Measurements from ENCODE around the gene RNF145.
A peak's percentile ranks its signal among the peaks of the same experiment; 100 is the strongest.
"Not testable (repeated sequence)": the region's sequence is repeated elsewhere in the genome, so short reads cannot be mapped to it uniquely, and the experiment has no call there.

Gene RNF145

GRCh38 chr5:159156426-159157238 lies 52.7 kb downstream of the RNF145 start:
- peak; percentile 81 for DNase-seq

- no peak for DNase-seq
Observed at GRCh38 chr5:159155960-159156359, 53.4 kb downstream of the RNF145 start.

GRCh38 chr5:159152876-159153275 lies 56.5 kb downstream of the RNF145 start:
- DNase-seq: no peak

- no peak for DNase-seq
Observed at GRCh38 chr5:159149085-159149484, 60.3 kb downstream of the RNF145 start.

- no peak for DNase-seq
Observed at GRCh38 chr5:159147976-159148375, 61.4 kb downstream of the RNF145 start.

- DNase-seq: no peak
Observed at GRCh38 chr5:159146839-159147238, 62.5 kb downstream of the RNF145 start.

GRCh38 chr5:159145160-159145559 lies 64.2 kb downstream of the RNF145 start:
- DNase-seq: not testable (repeated sequence)

- no peak for DNase-seq
Observed at GRCh38 chr5:159139802-159140201, 69.6 kb downstream of the RNF145 start.

GRCh38 chr5:159135896-159136531 lies 73.3 kb downstream of the RNF145 start:
- DNase-seq: peak; percentile 61

GRCh38 chr5:159133041-159133741 lies 76.2 kb downstream of the RNF145 start:
- peak; percentile 16 for DNase-seq

- no peak for DNase-seq
Observed at GRCh38 chr5:159132429-159133040, 76.8 kb downstream of the RNF145 start.

GRCh38 chr5:159131951-159132350 lies 77.4 kb downstream of the RNF145 start:
- no peak for DNase-seq

GRCh38 chr5:159130871-159131270 lies 78.5 kb downstream of the RNF145 start:
- no peak for DNase-seq

GRCh38 chr5:159128070-159128541 lies 81.2 kb downstream of the RNF145 start:
- no peak for DNase-seq

GRCh38 chr5:159123700-159124099 lies 85.7 kb downstream of the RNF145 start:
- no peak for DNase-seq

GRCh38 chr5:159123189-159123588 lies 86.2 kb downstream of the RNF145 start:
- no peak for DNase-seq

GRCh38 chr5:159121061-159121460 lies 88.3 kb downstream of the RNF145 start:
- no peak for DNase-seq

GRCh38 chr5:159120446-159120845 lies 88.9 kb downstream of the RNF145 start:
- no peak for DNase-seq

- DNase-seq: not testable (repeated sequence)
Observed at GRCh38 chr5:159119842-159120241, 89.5 kb downstream of the RNF145 start.

- not testable (repeated sequence) for DNase-seq
Observed at GRCh38 chr5:159118958-159119659, 90.2 kb downstream of the RNF145 start.

- DNase-seq: no peak
Observed at GRCh38 chr5:159113405-159113804, 95.9 kb downstream of the RNF145 start.

- DNase-seq: no peak
Observed at GRCh38 chr5:159112436-159112835, 96.9 kb downstream of the RNF145 start.

Measured in kidney glomerular epithelial cell (primary cell).